HEK293 (cell line): Measurements from ENCODE around the gene AMER2.

Source experiments
- CTCF ChIA-PET: fragments of 350-600 bp; formaldehyde crosslinking; extraction: SDS; loops from one replicate; lab custom pipeline; 2021; ENCODE audit warnings: antibody characterized with exemption; lab: Yijun Ruan, JAX
- POLR2A ChIA-PET: fragments of 300-600 bp; formaldehyde crosslinking; extraction: SDS; loops from one replicate; lab custom pipeline; 2020; ENCODE audit warnings: antibody characterized with exemption, inconsistent platforms; lab: Yijun Ruan, JAX
- H3K27ac ChIP-seq: fragments of 200-500 bp; sonication (Bioruptor generic); 2 replicates; pipeline ENCODE4 v1.5.1; 2014; ENCODE audit warnings: low read depth, low read length, control low read depth, inconsistent platforms; ENCODE audit errors: extremely low read depth
- H3K36me3 ChIP-seq, 2 experiments: fragments of 200-500 bp in 1 of 2; sonication (Bioruptor generic) in 1 of 2; 1 replicate in 1 of 2; 2 replicates in 1 of 2; pipeline ENCODE4 v1.5.1; 2014 to 2017; ENCODE audit warnings: inconsistent platforms in 2 of 2, low read length in 2 of 2; ENCODE audit not compliant: control insufficient read depth in 2 of 2, insufficient read depth in 1 of 2
- H3K4me1 ChIP-seq: fragments of 200-500 bp; sonication (Bioruptor generic); 2 replicates; pipeline ENCODE4 v1.5.1; 2014; ENCODE audit warnings: mild to moderate bottlenecking, low read length, inconsistent platforms; ENCODE audit not compliant: control insufficient read depth, insufficient read depth
- H3K4me3 ChIP-seq: 2 replicates; pipeline ENCODE4 v1.5.1; 2011; ENCODE audit warnings: low read depth, mild to moderate bottlenecking, control low read depth, low read length, moderate library complexity
- H3K9me3 ChIP-seq: fragments of 200-500 bp; sonication (Bioruptor generic); 2 replicates; pipeline ENCODE4 v1.5.1; 2014; ENCODE audit warnings: low read depth, low read length, inconsistent platforms; ENCODE audit not compliant: control insufficient read depth, insufficient read depth
- KLF17 ChIP-seq: fragments of 450-650 bp; formaldehyde crosslinking; IDR thresholded peaks from 2 replicates; pipeline ENCODE4 v1.5.1; 2016; ENCODE audit warnings: missing biosample characterization, missing genetic modification characterization
- YY1 ChIP-seq: fragments of 450-650 bp; formaldehyde crosslinking; IDR thresholded peaks from 2 replicates; pipeline ENCODE4 v1.5.1; 2018; ENCODE audit warnings: missing biosample characterization, missing genetic modification characterization
- ZFP3 ChIP-seq: fragments of 450-650 bp; formaldehyde crosslinking; IDR thresholded peaks from 2 replicates; pipeline ENCODE4 v1.5.1; 2016; ENCODE audit warnings: low read depth, missing biosample characterization, missing genetic modification characterization
- ZNF148 ChIP-seq: fragments of 450-650 bp; formaldehyde crosslinking; IDR thresholded peaks from 2 replicates; pipeline ENCODE4 v1.5.0; 2017; ENCODE audit warnings: missing biosample characterization, missing genetic modification characterization, borderline replicate concordance
- ZNF18 ChIP-seq: fragments of 450-650 bp; formaldehyde crosslinking; IDR thresholded peaks from 2 replicates; pipeline ENCODE4 v1.5.1; 2016; ENCODE audit warnings: missing biosample characterization, missing genetic modification characterization
- ZNF23 ChIP-seq: fragments of 450-650 bp; formaldehyde crosslinking; IDR thresholded peaks from 2 replicates; pipeline ENCODE4 v1.5.1; 2016; ENCODE audit warnings: missing biosample characterization, missing genetic modification characterization, borderline replicate concordance
- ZNF280C ChIP-seq: fragments of 450-650 bp; formaldehyde crosslinking; IDR thresholded peaks from 2 replicates; pipeline ENCODE4 v1.5.1; 2016; ENCODE audit warnings: missing biosample characterization, missing genetic modification characterization
- ZNF341 ChIP-seq: fragments of 450-650 bp; formaldehyde crosslinking; IDR thresholded peaks from 2 replicates; pipeline ENCODE4; 2016; ENCODE audit warnings: low read depth, missing biosample characterization, missing genetic modification characterization
- ZNF510 ChIP-seq: fragments of 450-650 bp; formaldehyde crosslinking; IDR thresholded peaks from 2 replicates; pipeline ENCODE4 v1.5.1; 2018; ENCODE audit warnings: mild to moderate bottlenecking, missing genetic modification characterization, missing biosample characterization; ENCODE audit not compliant: insufficient replicate concordance
- ZNF571 ChIP-seq: fragments of 450-650 bp; formaldehyde crosslinking; IDR thresholded peaks from 2 replicates; pipeline ENCODE4 v1.5.0; 2017; ENCODE audit warnings: missing biosample characterization, missing genetic modification characterization
- ZNF580 ChIP-seq: fragments of 450-650 bp; formaldehyde crosslinking; IDR thresholded peaks from 2 replicates; pipeline ENCODE4 v1.5.1; 2016; ENCODE audit warnings: missing biosample characterization, missing genetic modification characterization
- ZNF660 ChIP-seq: fragments of 450-650 bp; IDR thresholded peaks from 2 replicates; pipeline ENCODE4 v1.5.1; 2018; ENCODE audit warnings: missing biosample characterization, mild to moderate bottlenecking, missing genetic modification characterization
- ZNF707 ChIP-seq: fragments of 450-650 bp; formaldehyde crosslinking; IDR thresholded peaks from 2 replicates; pipeline ENCODE4 v1.5.1; 2016; ENCODE audit warnings: missing biosample characterization, missing genetic modification characterization
- ZNF777 ChIP-seq: fragments of 450-650 bp; formaldehyde crosslinking; IDR thresholded peaks from 2 replicates; pipeline ENCODE4 v1.5.1; 2017; ENCODE audit warnings: missing biosample characterization, missing genetic modification characterization, borderline replicate concordance
- ZNF792 ChIP-seq: fragments of 450-650 bp; formaldehyde crosslinking; IDR thresholded peaks from 2 replicates; pipeline ENCODE4 v1.5.1; 2016; ENCODE audit warnings: missing biosample characterization, missing genetic modification characterization
- ZSCAN30 ChIP-seq: fragments of 450-650 bp; IDR thresholded peaks from 2 replicates; pipeline ENCODE4 v1.5.1; 2018; ENCODE audit warnings: missing biosample characterization, mild to moderate bottlenecking, missing genetic modification characterization, moderate library complexity

AMER2 gene

GRCh38 chr13:25179011-25179410 is 6.9 kb upstream of the AMER2 start (continued):
- no peak for TF ChIP-seq ZNF18 (tag by site-specific recombination)
- TF ChIP-seq YY1 (tag by site-specific recombination): no peak
- no peak for TF ChIP-seq ZNF660 (tag by site-specific recombination)
- TF ChIP-seq, all 188 proteins: peak for 0

GRCh38 chr13:25178070-25178469 is 6.0 kb upstream of the AMER2 start:
- H3K9me3 ChIP-seq: no peaks in the 10 kb centered on the region
- ChIA-PET CTCF (interaction anchor here (0.6 to 1.6 kb wide), 2 partner anchors 28 to 123 kb away, joined by 3 to 5 read pairs; no protein-coding TSS in a partner anchor), POLR2A (no interaction called here)
- TF ChIP-seq ZNF571 (tag by site-specific recombination) (no peak), ZNF707 (tag by site-specific recombination) (no peak), ZNF510 (tag by site-specific recombination) (no peak), ZNF777 (tag by site-specific recombination) (no peak)
- no peak overlapping the region for H3K27ac ChIP-seq
- no peaks in the 10 kb centered on the region for H3K4me1 ChIP-seq
- H3K4me3 ChIP-seq: no peak overlapping the region
- no peaks in the 10 kb centered on the region for H3K36me3 ChIP-seq

GRCh38 chr13:25177636-25178035 is 5.5 kb upstream of the AMER2 start:
- H3K36me3 ChIP-seq: no peaks in the 10 kb centered on the region
- POLR2A ChIA-PET: no interaction called here
- TF ChIP-seq ZFP3 (tag by site-specific recombination) (no peak), ZNF580 (tag by site-specific recombination) (no peak), ZNF341 (tag by site-specific recombination) (no peak), ZNF23 (tag by site-specific recombination) (no peak)
- TF ChIP-seq, all 188 proteins: peak for 0
- Histone ChIP-seq H3K9me3 (no peaks in the 10 kb centered on the region), H3K4me3 (no peak overlapping the region), H3K27ac (no peak overlapping the region), H3K4me1 (no peaks in the 10 kb centered on the region)
- CTCF ChIA-PET: interaction anchor here (0.6 kb wide), 1 partner anchor 122 kb away, joined by 3 read pairs; no protein-coding TSS in a partner anchor

- Histone ChIP-seq H3K4me1 (no peaks in the 10 kb centered on the region), H3K36me3 (no peaks in the 10 kb centered on the region), H3K9me3 (no peaks in the 10 kb centered on the region), H3K4me3 (no peak overlapping the region), H3K27ac (no peak overlapping the region)
- ChIA-PET POLR2A (no interaction called here), CTCF (no interaction called here)
- TF ChIP-seq ZNF148 (tag by site-specific recombination): no peak
- TF ChIP-seq ZNF280C (tag by site-specific recombination): no peak
- no peak for TF ChIP-seq ZSCAN30 (tag by site-specific recombination)
- TF ChIP-seq KLF17 (tag by site-specific recombination): no peak
- TF ChIP-seq ZNF792 (tag by site-specific recombination): no peak
Observed at GRCh38 chr13:25177012-25177411, 4.9 kb upstream of the AMER2 start.
